AG10803 (cell line): ENCODE measurements around the gene SEMA3C.
A peak's percentile ranks its signal among the peaks of the same experiment; 100 is the strongest.

Experiments
- DNase-seq: peaks from one replicate; pipeline ENCODE4 v3.0.0; 2010; ENCODE audit warnings: low read depth
- H3K4me3 ChIP-seq: 2 replicates; pipeline ENCODE4 v1.5.1; 2011; ENCODE audit warnings: mild to moderate bottlenecking, low read length, control low read depth
- CTCF ChIP-seq: conservative IDR thresholded peaks from 2 replicates; pipeline ENCODE4 v1.5.1; 2011; ENCODE audit warnings: mild to moderate bottlenecking, low read length, control low read depth, inconsistent platforms

Gene SEMA3C

GRCh38 chr7:80941208-80941758 lies 22.4 kb upstream of the SEMA3C start:
- peak; percentile 86 for DNase-seq
- H3K4me3 ChIP-seq: no peak overlapping the region
- TF ChIP-seq CTCF: no peak

GRCh38 chr7:80940539-80941207 lies 21.8 kb upstream of the SEMA3C start:
- TF ChIP-seq CTCF: no peak
- no peak overlapping the region for H3K4me3 ChIP-seq
- no peak for DNase-seq

- no peak overlapping the region for H3K4me3 ChIP-seq
- DNase-seq: no peak
- no peak for TF ChIP-seq CTCF
These were observed 18.5 kb upstream of the SEMA3C start for GRCh38 chr7:80937336-80937735.

- H3K4me3 ChIP-seq: no peak overlapping the region
- no peak for TF ChIP-seq CTCF
- no peak for DNase-seq
These were observed 17.3 kb upstream of the SEMA3C start for GRCh38 chr7:80935991-80936780.

- peak; percentile 62 for DNase-seq
- no peak for TF ChIP-seq CTCF
These were observed 15.5 kb upstream of the SEMA3C start for GRCh38 chr7:80934321-80934720.

GRCh38 chr7:80932536-80932935 lies 13.7 kb upstream of the SEMA3C start:
- TF ChIP-seq CTCF: no peak
- no peak overlapping the region for H3K4me3 ChIP-seq
- DNase-seq: no peak

More at GRCh38 chr7:80934321-80934720, 15.5 kb upstream of the SEMA3C start:
- H3K4me3 ChIP-seq: no peak overlapping the region
